ENCODE data around the gene ITGAE. TPM values are rescaled to one million over a fixed set of nuclear protein-coding genes. Genes with fewer than 3 reads are reported as not detected.

The ITGAE gene
- 10 to 100 TPM; 19.8 to 48.3 (median 30.8) TPM for total RNA-seq

DNA sequence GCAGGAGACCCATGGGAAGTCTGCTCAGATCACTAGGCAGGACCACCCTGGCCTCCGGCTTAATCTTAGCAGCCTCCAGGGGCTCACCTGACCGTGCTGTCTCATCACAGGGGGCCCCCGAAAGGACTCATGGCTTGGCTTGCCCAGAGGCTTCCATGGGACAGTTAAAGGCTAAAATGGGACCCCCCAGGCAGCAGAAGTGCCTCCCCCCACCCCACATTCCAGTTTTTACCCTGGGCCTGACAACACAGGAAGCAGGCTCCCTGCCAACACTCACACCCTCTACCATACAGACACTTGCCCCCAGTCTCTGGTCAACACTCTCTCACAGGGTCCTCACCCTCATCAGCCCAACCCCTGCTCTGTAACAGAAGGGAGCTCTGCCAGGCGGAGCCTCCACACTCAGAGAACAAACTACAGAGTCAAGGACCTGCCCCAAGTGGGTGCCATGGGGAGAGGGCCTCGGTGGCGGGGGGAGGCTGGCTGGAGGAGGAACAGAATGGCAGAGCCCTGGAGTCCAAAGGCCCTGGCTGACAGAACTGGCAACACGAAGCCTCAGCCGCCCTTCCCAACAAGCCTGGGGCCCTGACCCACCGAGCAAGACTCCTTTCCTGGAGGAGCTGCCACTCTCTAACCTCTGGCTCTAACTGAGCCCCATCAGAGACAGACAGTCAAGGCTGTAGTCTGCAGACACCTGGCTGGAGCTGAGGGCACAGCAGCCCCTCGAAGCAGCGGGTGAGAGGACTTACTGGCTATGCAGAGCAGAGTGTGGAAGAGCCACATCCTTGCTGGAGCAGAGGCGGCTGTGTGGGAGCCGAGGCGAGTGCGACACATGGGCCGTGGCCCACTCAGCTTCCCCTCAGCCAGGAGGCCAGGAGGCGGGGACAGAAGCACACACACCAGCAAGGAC is at the start of gene ITGAE:
TSS of gene ITGAE (minus strand) at position 827 of the 910 bp plus-strand sequence. CDS start at position 783, 44 bp downstream.
- no peak for TF ChIP-seq CTCF (IDR thresholded peaks at IDR 0.05; ENCODE audit: low read depth)

GRCh38 chr17:3848229-3848835 is 47.3 kb upstream of the ITGAE start:
- no peak for TF ChIP-seq CTCF (IDR thresholded peaks at IDR 0.05; ENCODE audit: low read depth)

DNA sequence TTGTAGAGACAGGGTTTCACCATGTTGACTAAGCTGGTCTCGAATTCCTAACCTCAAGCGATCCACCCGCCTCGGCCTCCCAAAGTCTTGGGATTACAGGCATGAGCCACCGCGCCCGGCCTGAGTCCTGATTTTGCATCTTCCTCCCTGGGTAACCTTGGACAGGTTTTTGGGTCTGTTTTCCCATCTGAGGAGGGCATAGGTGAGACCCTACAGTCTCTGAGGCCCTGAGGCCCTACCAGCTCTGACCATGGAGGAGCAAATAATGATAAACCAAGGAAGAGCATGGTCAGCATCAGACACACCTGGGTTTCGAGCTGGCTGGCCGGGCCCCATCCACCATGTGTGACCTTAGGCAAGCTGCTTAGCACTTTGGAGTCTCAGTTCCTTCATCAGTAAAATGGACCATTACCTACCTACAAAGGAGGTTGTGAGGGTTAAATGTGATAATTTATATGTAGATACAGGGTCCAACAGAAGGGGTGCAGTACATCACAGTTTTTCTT is 46.2 kb upstream of the ITGAE start:
- TF ChIP-seq CTCF (IDR thresholded peaks at IDR 0.05; ENCODE audit: low read depth), result no peak

- no peak for TF ChIP-seq CTCF (IDR thresholded peaks at IDR 0.05; ENCODE audit: low read depth)
Observed at GRCh38 chr17:3846437-3847164, 45.6 kb upstream of the ITGAE start.

- TF ChIP-seq CTCF (IDR thresholded peaks at IDR 0.05; ENCODE audit: low read depth), result no peak
Observed at GRCh38 chr17:3845621-3846436, 44.8 kb upstream of the ITGAE start, which contains the start of gene NCBP3. TSS of gene NCBP3 (minus strand) at chr17:3846246. CDS start at chr17:3846223, 23 bp downstream.

DNA sequence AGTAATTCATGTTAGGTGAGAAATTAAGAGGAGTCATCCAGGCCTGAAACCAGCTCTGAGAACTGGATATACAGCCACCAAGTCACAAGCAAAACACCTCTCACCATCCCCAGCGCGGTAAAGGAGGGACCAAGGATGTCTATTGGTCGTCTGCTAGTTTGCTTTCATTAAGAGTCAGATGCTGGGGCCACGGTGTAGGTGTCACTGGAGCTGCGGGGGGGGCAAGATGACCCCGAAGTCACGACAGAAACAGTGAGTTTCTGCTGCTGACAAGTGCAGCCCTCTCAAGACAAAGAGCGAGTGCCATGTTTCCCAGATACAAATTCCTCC is 44.3 kb upstream of the ITGAE start:
- no peak for TF ChIP-seq CTCF (IDR thresholded peaks at IDR 0.05; ENCODE audit: low read depth)

Data from subcutaneous adipose tissue (tissue), 4 donors.